Endothelial cell of umbilical vein (primary cell): Measurements from ENCODE around the gene ARHGAP10. TPM values are rescaled to one million over a fixed set of nuclear protein-coding genes. Genes with fewer than 3 reads are reported as not detected.

ENCODE experiments used
- BruUV-seq: library from RNA; stranded (reverse); fragments of 400-500 nt; replicated peaks from 2 replicates; lab custom pipeline; 2021; lab: Mats Ljungman, UMichigan
- CTCF ChIA-PET: fragments of 300-600, 350-600 bp; sonication (Branson Sonifier 250); formaldehyde crosslinking; loops from one replicate; lab custom pipeline; 2021; ENCODE audit warnings: antibody characterized with exemption, inconsistent platforms; lab: Charles Lee
- POLR2A ChIA-PET: fragments of 300-600, 350-600 bp; sonication (Branson Sonifier 250); formaldehyde crosslinking; loops from one replicate; lab custom pipeline; 2021; ENCODE audit warnings: antibody characterized with exemption, inconsistent platforms; lab: Charles Lee
- DNase-seq: peaks from one replicate; pipeline ENCODE4 v3.0.0-alpha.2; 2011; ENCODE audit warnings: low read depth, low spot score
- FAIRE-seq: peaks from 2 replicates; lab custom pipeline; 2011; peaks lifted over from hg19 to GRCh38; lab: Jason Lieb, UNC
- H2AFZ ChIP-seq: 2 replicates; pipeline ENCODE4 v1.6.0; 2012; ENCODE audit warnings: low read depth, low read length, control low read depth, inconsistent platforms
- H3K27ac ChIP-seq: 2 replicates; pipeline ENCODE4 v1.5.1; 2011; ENCODE audit warnings: low read depth, mild to moderate bottlenecking, control low read depth, low read length, moderate library complexity; ENCODE audit not compliant: insufficient read depth
- H3K27me3 ChIP-seq, 2 experiments: 2 replicates each; pipeline versions ENCODE4 v1.6.0 to v1.6.1; 2011; ENCODE audit warnings: low read length in 2 of 2, mixed read lengths in 1 of 2; ENCODE audit not compliant: control insufficient read depth in 2 of 2, insufficient read depth in 2 of 2
- H3K36me3 ChIP-seq, 2 experiments: 2 replicates in 1 of 2; 3 replicates in 1 of 2; pipeline ENCODE4 v1.5.1; 2011; ENCODE audit warnings: low read length in 2 of 2, mild to moderate bottlenecking in 1 of 2, moderate library complexity in 1 of 2; ENCODE audit not compliant: control insufficient read depth in 2 of 2, insufficient read depth in 2 of 2; ENCODE audit errors: extremely low read depth in 1 of 2
- H3K4me1 ChIP-seq: 3 replicates; pipeline ENCODE4 v1.5.1; 2011; ENCODE audit warnings: mild to moderate bottlenecking, low read length; ENCODE audit not compliant: control insufficient read depth, insufficient read depth; ENCODE audit errors: extremely low read depth
- H3K4me2 ChIP-seq: 2 replicates; pipeline ENCODE4 v1.6.1; 2011; ENCODE audit warnings: low read length, control low read depth, mixed read lengths; ENCODE audit not compliant: insufficient read depth
- H3K4me3 ChIP-seq, 3 experiments: fragments of 200-600 bp in 1 of 3; sonication (generic), shearing (Covaris generic) in 1 of 3; replicated peaks in 1 of 3; 2 replicates each; pipeline ENCODE4 v1.5.1; 2011 to 2016; ENCODE audit warnings: control low read depth in 3 of 3, low read length in 3 of 3, mild to moderate bottlenecking in 2 of 3, inconsistent platforms in 1 of 3, low read depth in 1 of 3, moderate library complexity in 1 of 3; ENCODE audit not compliant: insufficient read depth in 1 of 3
- H3K79me2 ChIP-seq: 2 replicates; pipeline ENCODE4 v1.6.0; 2012; ENCODE audit warnings: low read length, inconsistent platforms; ENCODE audit not compliant: control insufficient read depth, insufficient read depth
- H3K9ac ChIP-seq: replicated peaks from 2 replicates; pipeline ENCODE3; 2011; ENCODE audit warnings: low read length, control low read depth; ENCODE audit not compliant: insufficient read depth; ENCODE audit errors: extremely low read depth
- H3K9me1 ChIP-seq: replicated peaks from 3 replicates; pipeline ENCODE4 v1.6.0; 2011; ENCODE audit warnings: mild to moderate bottlenecking, low read length; ENCODE audit not compliant: control insufficient read depth, insufficient read depth; ENCODE audit errors: extremely low read depth
- H3K9me3 ChIP-seq: replicated peaks from 2 replicates; pipeline ENCODE4 v1.5.1; 2012; ENCODE audit warnings: low read length, inconsistent platforms; ENCODE audit not compliant: control insufficient read depth, insufficient read depth
- H4K20me1 ChIP-seq: replicated peaks from 2 replicates; pipeline ENCODE3; 2011; ENCODE audit warnings: mild to moderate bottlenecking, low read length; ENCODE audit not compliant: control insufficient read depth, insufficient read depth; ENCODE audit errors: extremely low read depth
- EZH2 ChIP-seq: IDR thresholded peaks from 2 replicates; pipeline ENCODE4 v1.6.1; 2012; ENCODE audit warnings: borderline replicate concordance, low read depth, mild to moderate bottlenecking, moderate library complexity, low read length, inconsistent platforms; ENCODE audit not compliant: severe bottlenecking
- FOS ChIP-seq: IDR thresholded peaks from 2 replicates; pipeline ENCODE4 v1.6.1; 2011; ENCODE audit warnings: mild to moderate bottlenecking, low read length, moderate library complexity, borderline replicate concordance; ENCODE audit not compliant: insufficient read depth
- GATA2 ChIP-seq: IDR thresholded peaks from 2 replicates; pipeline ENCODE4 v1.7.0; 2011; ENCODE audit warnings: low read depth, mild to moderate bottlenecking, moderate library complexity, mixed read lengths, low read length; ENCODE audit not compliant: insufficient read length, insufficient read depth
- JUN ChIP-seq: IDR thresholded peaks from 2 replicates; pipeline ENCODE4 v1.6.1; 2011; ENCODE audit warnings: borderline replicate concordance, low read depth; ENCODE audit not compliant: insufficient read length, insufficient read depth
- MYC ChIP-seq: IDR thresholded peaks from one replicate; pipeline ENCODE4 v1.6.1; 2011; ENCODE audit warnings: mild to moderate bottlenecking, low read depth, low read length
- POLR2A ChIP-seq: IDR thresholded peaks from 2 replicates; pipeline ENCODE4 v1.6.1; 2012; ENCODE audit warnings: low read depth, mild to moderate bottlenecking, control low read depth, low read length
- POLR2AphosphoS5 ChIP-seq: IDR thresholded peaks from 2 replicates; pipeline ENCODE4 v1.6.1; 2012; ENCODE audit warnings: low read depth, mild to moderate bottlenecking, control low read depth, low read length, moderate library complexity; ENCODE audit not compliant: insufficient read depth
- dilution Hi-C: fragments of 300-500 bp; cut with MboI; formaldehyde crosslinking; loops from one replicate; pipeline ENCODE4 v1.15.0; 2019; ENCODE audit warnings: low sequenced_read_pairs; ENCODE audit not compliant: extremely low pct_ligation_motif_present
- intact Hi-C: fragments of 100-400 bp; cut with micrococcal nuclease; formaldehyde crosslinking; loops from one replicate; pipeline ENCODE4 v1.10.0; 2022
- polyA plus RNA-seq, 4 experiments: library from polyadenylated mRNA; depleted of rRNA in 3 of 4; stranded (reverse) in 3 of 4; unstranded in 1 of 4; fragments of >200 nt; gene quantifications; 2 replicates each; pipeline versions ENCODE4 v1.2.1 to v1.2.3, GENCODE V29; 2011 to 2012; ENCODE audit warnings: missing spikeins in 1 of 4
- total RNA-seq: library from RNA; stranded (reverse); gene quantifications from 2 replicates; pipeline ENCODE4 v1.2.3, GENCODE V29; 2021
- TF ChIP-seq, protein P1 (sequence below): IDR thresholded peaks from 2 replicates; pipeline ENCODE4 v1.6.1; 2011; ENCODE audit not compliant: insufficient read depth, insufficient read length

Gene ARHGAP10
- total and polyA plus RNA-seq, 2 donors (not counting 3 experiments of a cell fraction or from before 2014, with no cell fraction given) = 20.4 to 36.7 TPM

GRCh38 chr4:147815741-147816140 lies 83.9 kb downstream of the ARHGAP10 start:
- no peak for TF ChIP-seq GATA2
- TF ChIP-seq EZH2 = no peak
- TF ChIP-seq, protein P1, sequence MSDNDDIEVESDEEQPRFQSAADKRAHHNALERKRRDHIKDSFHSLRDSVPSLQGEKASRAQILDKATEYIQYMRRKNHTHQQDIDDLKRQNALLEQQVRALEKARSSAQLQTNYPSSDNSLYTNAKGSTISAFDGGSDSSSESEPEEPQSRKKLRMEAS = no peak
- no peak for TF ChIP-seq POLR2A
- no peak for TF ChIP-seq POLR2AphosphoS5
- TF ChIP-seq MYC = no peak
- TF ChIP-seq FOS = no peak
- TF ChIP-seq JUN = no peak
- no peak overlapping the region for H3K9ac ChIP-seq
- no peak overlapping the region for H3K27ac ChIP-seq
- H3K9me3 ChIP-seq = no peaks in the 10 kb centered on the region
- no peak for DNase-seq
- no peaks in the 10 kb centered on the region for H3K4me1 ChIP-seq
- ChIA-PET POLR2A (no interaction called here), CTCF (interaction anchor here (1.0 to 2.0 kb wide), 2 partner anchors 21 to 51 kb away, joined by 3 to 8 read pairs; no protein-coding TSS in a partner anchor)
- H3K9me1 ChIP-seq = no peaks in the 10 kb centered on the region
- peaks cover 13% of the 10 kb centered on the region for H3K79me2 ChIP-seq
- dilution Hi-C loops (no loop called here), intact Hi-C loops (no loop called here)
- no peaks in the 10 kb centered on the region for H4K20me1 ChIP-seq
- H3K27me3 ChIP-seq = no peaks in the 10 kb centered on the region
- FAIRE-seq = no peak
- no peak overlapping the region for H3K4me2 ChIP-seq
- no peak overlapping the region for H3K4me3 ChIP-seq
- H3K36me3 ChIP-seq = no peaks in the 10 kb centered on the region
- BruUV-seq = no TSS peak
- no peak overlapping the region for H2AFZ ChIP-seq
